H1 (cell line): ENCODE data around the gene PNMA6E. TPM values are rescaled to one million over a fixed set of nuclear protein-coding genes. Genes with fewer than 3 reads are reported as not detected.

ENCODE experiments used
- CTCF ChIA-PET: fragments of 300-600 bp; sonication (Branson Sonifier 250); formaldehyde crosslinking; loops from one replicate; lab custom pipeline; 2021; ENCODE audit not compliant: partially characterized antibody; lab: Charles Lee
- POLR2A ChIA-PET: fragments of 300-600 bp; sonication (Branson Sonifier 250); formaldehyde crosslinking; loops from one replicate; lab custom pipeline; 2021; ENCODE audit warnings: inconsistent platforms; ENCODE audit not compliant: partially characterized antibody; lab: Charles Lee
- DNase-seq, 2 experiments: peaks; one replicate each; pipeline versions ENCODE4 v3.0.0 to v3.0.0-alpha.2; 2010 to 2022; ENCODE audit warnings: low spot score in 2 of 2, low read depth in 1 of 2, mixed read lengths in 1 of 2
- FAIRE-seq: peaks from 2 replicates; lab custom pipeline; 2011; peaks lifted over from hg19 to GRCh38; lab: Jason Lieb, UNC
- H2AFZ ChIP-seq: 2 replicates; pipeline ENCODE4 v1.8.1; 2012; ENCODE audit warnings: low read length, inconsistent platforms
- H2AK5ac ChIP-seq: 2 replicates; pipeline ENCODE4 v1.6.1; 2013; ENCODE audit warnings: low read depth, low read length
- H2BK120ac ChIP-seq: replicated peaks from 2 replicates; pipeline ENCODE3; 2013; ENCODE audit warnings: low read depth, low read length, inconsistent platforms
- H2BK12ac ChIP-seq: 2 replicates; pipeline ENCODE4 v1.6.1; 2013; ENCODE audit warnings: low read depth, low read length
- H2BK15ac ChIP-seq: 2 replicates; pipeline ENCODE4 v1.6.1; 2013; ENCODE audit warnings: low read length
- H2BK20ac ChIP-seq: 2 replicates; pipeline ENCODE4 v1.6.1; 2013; ENCODE audit warnings: low read length
- H2BK5ac ChIP-seq: 2 replicates; pipeline ENCODE4 v1.6.1; 2013; ENCODE audit warnings: low read depth, low read length
- H3K14ac ChIP-seq: 2 replicates; pipeline ENCODE4 v1.6.1; 2013; ENCODE audit warnings: inconsistent platforms; ENCODE audit not compliant: insufficient read length
- H3K18ac ChIP-seq: 2 replicates; pipeline ENCODE4 v1.6.1; 2013; ENCODE audit warnings: low read length; ENCODE audit errors: extremely low read depth
- H3K23ac ChIP-seq: 2 replicates; pipeline ENCODE4 v1.6.1; 2013; ENCODE audit warnings: inconsistent platforms; ENCODE audit not compliant: insufficient read length
- H3K23me2 ChIP-seq: 2 replicates; pipeline ENCODE4 v1.6.1; 2013; ENCODE audit warnings: low read depth, low read length
- H3K27ac ChIP-seq: 2 replicates; pipeline ENCODE4 v1.6.1; 2011; ENCODE audit warnings: low read depth, low read length, inconsistent platforms
- H3K27me3 ChIP-seq, 4 experiments: replicated peaks in 1 of 4; 1 replicate in 1 of 4; 2 replicates in 3 of 4; pipeline versions ENCODE4 v1.6.1 to v1.8.1; 2011 to 2013; ENCODE audit warnings: low read length in 3 of 4, mild to moderate bottlenecking in 3 of 4, inconsistent platforms in 2 of 4, mixed read lengths in 2 of 4, moderate library complexity in 1 of 4; ENCODE audit not compliant: control insufficient read depth in 3 of 4, insufficient read depth in 3 of 4; ENCODE audit errors: extremely low read depth in 1 of 4
- H3K36me3 ChIP-seq, 4 experiments: 2 replicates each; pipeline versions ENCODE4 v1.6.1 to v1.8.1; 2011 to 2013; ENCODE audit warnings: mild to moderate bottlenecking in 4 of 4, low read length in 3 of 4, moderate library complexity in 2 of 4, control low read depth in 1 of 4, inconsistent platforms in 1 of 4; ENCODE audit not compliant: insufficient read depth in 4 of 4, control insufficient read depth in 2 of 4
- H3K4ac ChIP-seq: replicated peaks from 2 replicates; pipeline ENCODE3; 2013; ENCODE audit warnings: low read length, low read depth, mixed read lengths, inconsistent platforms; ENCODE audit not compliant: insufficient read length
- H3K4me1 ChIP-seq, 4 experiments: replicated peaks in 1 of 4; 1 replicate in 1 of 4; 2 replicates in 3 of 4; pipeline versions ENCODE4 v1.6.1 to v1.8.1; 2011 to 2013; ENCODE audit warnings: low read length in 3 of 4, inconsistent platforms in 2 of 4, mixed read lengths in 1 of 4; ENCODE audit not compliant: insufficient read depth in 4 of 4, control insufficient read depth in 3 of 4
- H3K4me2 ChIP-seq, 2 experiments: 2 replicates each; pipeline versions ENCODE4 v1.6.1 to v1.8.1; 2011 to 2013; ENCODE audit warnings: low read depth in 2 of 2, low read length in 2 of 2, control low read depth in 1 of 2, inconsistent platforms in 1 of 2, mild to moderate bottlenecking in 1 of 2; ENCODE audit not compliant: insufficient read depth in 1 of 2
- H3K4me3 ChIP-seq, 4 experiments: fragments of 200-600, 300-600 bp in 1 of 4; sonication (generic), shearing (Covaris generic), sonication (Bioruptor Twin) in 1 of 4; 2 replicates each; pipeline versions ENCODE4 v1.5.1 to v1.8.1; 2011 to 2016; ENCODE audit warnings: low read length in 4 of 4, low read depth in 3 of 4, control low read depth in 2 of 4, inconsistent platforms in 2 of 4, mild to moderate bottlenecking in 2 of 4, mixed read lengths in 1 of 4, moderate library complexity in 1 of 4; ENCODE audit not compliant: insufficient read depth in 2 of 4; ENCODE audit errors: extremely low read depth in 1 of 4
- H3K56ac ChIP-seq: replicated peaks from 2 replicates; pipeline ENCODE3; 2013; ENCODE audit warnings: low read depth, mild to moderate bottlenecking, mixed read lengths, low read length, inconsistent platforms; ENCODE audit not compliant: insufficient read length
- H3K79me1 ChIP-seq: 2 replicates; pipeline ENCODE4 v1.6.1; 2013; ENCODE audit warnings: low read depth, low read length, control low read depth
- H3K79me2 ChIP-seq, 2 experiments: 2 replicates each; pipeline versions ENCODE4 v1.6.1 to v1.8.1; 2012 to 2013; ENCODE audit warnings: low read length in 2 of 2, mild to moderate bottlenecking in 2 of 2, inconsistent platforms in 1 of 2; ENCODE audit not compliant: insufficient read depth in 2 of 2, control insufficient read depth in 1 of 2
- H3K9ac ChIP-seq, 4 experiments: replicated peaks in 1 of 4; 1 replicate in 1 of 4; 2 replicates in 3 of 4; pipeline versions ENCODE4 v1.6.1 to v1.8.1; 2011 to 2013; ENCODE audit warnings: low read depth in 3 of 4, low read length in 3 of 4, control low read depth in 2 of 4, mild to moderate bottlenecking in 2 of 4, moderate library complexity in 2 of 4, inconsistent platforms in 1 of 4; ENCODE audit errors: extremely low read depth in 1 of 4
- H3K9me3 ChIP-seq, 2 experiments: 2 replicates each; pipeline versions ENCODE4 v1.6.1 to v1.8.1; 2012 to 2013; ENCODE audit warnings: mild to moderate bottlenecking in 2 of 2, moderate library complexity in 2 of 2, control low read depth in 1 of 2, inconsistent platforms in 1 of 2, low read depth in 1 of 2, low read length in 1 of 2, mixed read lengths in 1 of 2; ENCODE audit not compliant: insufficient read depth in 2 of 2
- H4K20me1 ChIP-seq, 2 experiments: replicated peaks in 1 of 2; 2 replicates each; pipeline versions ENCODE3 to v1.8.1; 2011 to 2013; ENCODE audit warnings: inconsistent platforms in 2 of 2, low read length in 2 of 2, mild to moderate bottlenecking in 1 of 2; ENCODE audit not compliant: insufficient read depth in 2 of 2, control insufficient read depth in 1 of 2
- H4K5ac ChIP-seq: 2 replicates; pipeline ENCODE4 v1.6.1; 2013; ENCODE audit warnings: low read length, low read depth, mixed read lengths, inconsistent platforms; ENCODE audit not compliant: insufficient read length
- H4K8ac ChIP-seq: 2 replicates; pipeline ENCODE4 v1.8.0; 2013; ENCODE audit warnings: mild to moderate bottlenecking, moderate library complexity, low read length, inconsistent platforms; ENCODE audit not compliant: insufficient read depth; ENCODE audit errors: extremely low read depth
- H4K91ac ChIP-seq: replicated peaks from 2 replicates; pipeline ENCODE3; 2013; ENCODE audit warnings: low read length, mixed read lengths, inconsistent platforms; ENCODE audit not compliant: insufficient read length
- BACH1 ChIP-seq: IDR thresholded peaks from 2 replicates; pipeline ENCODE4 v1.6.1; 2012; ENCODE audit warnings: low read length, improper control_type of control experiment
- CTCF ChIP-seq, 3 experiments: IDR thresholded peaks; 1 replicate in 2 of 3; 2 replicates in 1 of 3; pipeline versions ENCODE4 v1.5.1 to v1.6.1; 2011; ENCODE audit warnings: low read length in 3 of 3, mild to moderate bottlenecking in 3 of 3, inconsistent platforms in 2 of 3, low read depth in 1 of 3, moderate library complexity in 1 of 3; ENCODE audit not compliant: insufficient read depth in 1 of 3; ENCODE audit errors: control extremely low read depth in 1 of 3
- EP300 ChIP-seq, 2 experiments: IDR thresholded peaks; 1 replicate in 1 of 2; 2 replicates in 1 of 2; pipeline ENCODE4 v1.6.1; 2011 to 2012; ENCODE audit warnings: low read depth in 2 of 2, low read length in 2 of 2, mild to moderate bottlenecking in 2 of 2, borderline replicate concordance in 1 of 2, inconsistent platforms in 1 of 2, moderate library complexity in 1 of 2
- HDAC6 ChIP-seq: IDR thresholded peaks from one replicate; pipeline ENCODE4 v1.7.1; 2012; ENCODE audit warnings: low read depth, mild to moderate bottlenecking, inconsistent platforms, low read length, moderate library complexity
- RAD21 ChIP-seq, 2 experiments: IDR thresholded peaks in 1 of 2; conservative IDR thresholded peaks in 1 of 2; 2 replicates each; pipeline ENCODE4 v1.6.1; 2011; ENCODE audit warnings: low read depth in 2 of 2, low read length in 2 of 2, improper control_type of control experiment in 1 of 2, inconsistent platforms in 1 of 2, mild to moderate bottlenecking in 1 of 2, moderate library complexity in 1 of 2
- SP4 ChIP-seq: IDR thresholded peaks from 2 replicates; pipeline ENCODE4 v1.6.1; 2012; ENCODE audit warnings: low read length, inconsistent platforms
- WGBS, 2 experiments: shearing (Covaris generic) in 1 of 2; methylation state at CpG; one replicate each; pipeline versions ENCODE4 v1.1.6 to v1.1.7; 2013 to 2015; ENCODE audit warnings: low lambda C conversion rate in 2 of 2, mixed read lengths in 2 of 2, inconsistent platforms in 1 of 2, low coverage in 1 of 2, missing lambda C conversion rate in 1 of 2; ENCODE audit not compliant: insufficient replicate concordance in 2 of 2, insufficient coverage in 1 of 2, insufficient read length in 1 of 2; ENCODE audit errors: extremely low coverage in 1 of 2, missing lambda C conversion rate in 1 of 2; 5-methylcytosine and 5-hydroxymethylcytosine counted together
- polyA plus RNA-seq, 7 experiments: library from polyadenylated mRNA; depleted of rRNA in 3 of 7; stranded (reverse) in 5 of 7; unstranded in 2 of 7; fragments of >200 nt in 5 of 7; fragments of 200-250 nt in 2 of 7; gene quantifications; 1 replicate in 5 of 7; 2 replicates in 1 of 7; 4 replicates in 1 of 7; pipeline versions ENCODE4 v1.2.1 to v1.2.3, GENCODE V29; 2011 to 2013; ENCODE audit warnings: missing spikeins in 2 of 7, mixed read lengths in 2 of 7
- total RNA-seq: library from RNA; stranded (reverse); fragmentation: NEBNext Ultra II Directional; extraction: Animal tissue kit (Norgen Biotek cat#: 25700); gene quantifications from 2 replicates; pipeline ENCODE4 v1.2.1, GENCODE V29; 2021

PNMA6E gene
- total and polyA plus RNA-seq, 2 of the 8 experiments (the other 6 are each of a cell fraction or from before 2014, with no cell fraction given) = not detected

- Histone ChIP-seq H2BK12ac (no peak overlapping the region), H3K4me3 (no peak overlapping the region), H3K4me1 (peaks cover 0 to 3% (median 1%) of the 10 kb centered on the region in 4 experiments; a peak in 1 of 7 replicates), H4K20me1 (peaks cover 0 to 2% of the 10 kb centered on the region in 2 experiments), H3K4me2 (no peak overlapping the region), H3K79me1 (no peaks in the 10 kb centered on the region), H2AK5ac (no peak overlapping the region), H3K36me3 (no peaks in the 10 kb centered on the region), H3K27me3 (no peaks in the 10 kb centered on the region), H3K18ac (no peak overlapping the region), H3K27ac (no peak overlapping the region), H3K14ac (no peak overlapping the region), H4K91ac (no peak overlapping the region), H2AFZ (no peak overlapping the region), H3K79me2 (no peaks in the 10 kb centered on the region), H4K5ac (no peak overlapping the region), H3K56ac (peak overlapping the region; percentile 98), H2BK20ac (no peak overlapping the region), H2BK15ac (no peak overlapping the region), H3K23ac (no peak overlapping the region), H2BK120ac (no peak overlapping the region), H3K23me2 (peaks cover 15% of the 10 kb centered on the region; the same call in 1 of the 2 replicates), H3K9ac (no peak overlapping the region), H4K8ac (no peak overlapping the region), H2BK5ac (no peak overlapping the region), H3K9me3 (peaks cover 0 to 5% of the 10 kb centered on the region in 2 experiments; a peak in 1 of 4 replicates), H3K4ac (no peak overlapping the region)
- DNase-seq (no peak), FAIRE-seq (no peak)
- TF ChIP-seq BACH1 (no peak), RAD21 (IDR thresholded peaks at IDR 0.05 in 1 of 2, conservative IDR thresholded peaks at IDR 0.05 in 1 of 2; ENCODE audit: low read depth in 2 of 2, low read length in 2 of 2) (peak in 1 of 2 experiments; percentile 29; a peak in 1 of 4 replicates), HDAC6 (no peak), EP300 (IDR thresholded peaks at IDR 0.05; ENCODE audit: borderline replicate concordance in 1 of 2, low read depth in 2 of 2, low read length in 2 of 2) (no peak), CTCF (IDR thresholded peaks at IDR 0.05; ENCODE audit: control extremely low read depth in 1 of 3, insufficient read depth in 1 of 3, low read depth in 1 of 3, low read length in 3 of 3) (0 out of 4 replicates have a peak, but pooled peaks of 1 of the 3 experiments have one; percentile 8), SP4 (no peak)
- POLR2A ChIA-PET = interaction anchor here (1.3 kb wide), 1 partner anchor 36 kb away, joined by 3 read pairs; no protein-coding TSS in a partner anchor
- CTCF ChIA-PET = no interaction called here
- WGBS, 2 experiments = 84% methylated on average over 11 of the region's 12 CpGs; no CpG with 5 or more reads in 1 of the 2 experiments
Observed at GRCh38 chrX:153381684-153382532, 19.2 kb downstream of the PNMA6E start.
